Activated naive CD4-positive, alpha-beta T cell treated with anti-CD3 and anti-CD28 coated beads, Interleukin-2, amount 50 U/mL, for 16 hours (primary cell): ENCODE data around the gene SEC24C.

Experiments used
- DNase-seq: peaks from one replicate; pipeline ENCODE4 v3.0.0-alpha.2; 2020

Gene SEC24C

GRCh38 chr10:73814276-73814895 is 70.2 kb downstream of the SEC24C start:
- no peak for DNase-seq

- no peak for DNase-seq
Measured at GRCh38 chr10:73814896-73815718, 70.9 kb downstream of the SEC24C start.

- DNase-seq: no peak
Measured at GRCh38 chr10:73815719-73816030, 71.5 kb downstream of the SEC24C start.

- no peak for DNase-seq
Measured at GRCh38 chr10:73816917-73817729, 73.0 kb downstream of the SEC24C start.

- DNase-seq: no peak
Measured at GRCh38 chr10:73817826-73818225, 73.7 kb downstream of the SEC24C start.

GRCh38 chr10:73818402-73818801 is 74.2 kb downstream of the SEC24C start:
- DNase-seq: no peak

GRCh38 chr10:73819081-73819480 is 74.9 kb downstream of the SEC24C start:
- DNase-seq: no peak

GRCh38 chr10:73819513-73820093 is 75.4 kb downstream of the SEC24C start:
- no peak for DNase-seq
